Glutamatergic neuron (in vitro differentiated cells): Measurements from ENCODE around the gene FAM168A. TPM values are rescaled to one million over a fixed set of nuclear protein-coding genes. Genes with fewer than 3 reads are reported as not detected.

Experiments
- DNase-seq: peaks from one replicate; pipeline ENCODE4 v3.0.0; 2022
- H3K27ac Mint-ChIP-seq: one replicate; pipeline ENCODE4 v1.8.0; 2020; ENCODE audit warnings: mild to moderate bottlenecking, mixed read lengths, inconsistent platforms; ENCODE audit not compliant: unreplicated experiment
- H3K27me3 Mint-ChIP-seq: one replicate; pipeline ENCODE4 v1.8.0; 2020; ENCODE audit warnings: mild to moderate bottlenecking, moderate library complexity, mixed read lengths, inconsistent platforms; ENCODE audit not compliant: unreplicated experiment
- H3K36me3 Mint-ChIP-seq: one replicate; pipeline ENCODE4 v1.8.0; 2020; ENCODE audit warnings: mild to moderate bottlenecking, mixed read lengths, inconsistent platforms; ENCODE audit not compliant: unreplicated experiment
- H3K4me1 Mint-ChIP-seq: one replicate; pipeline ENCODE4 v1.8.0; 2020; ENCODE audit warnings: mild to moderate bottlenecking, low read depth, mixed read lengths, inconsistent platforms; ENCODE audit not compliant: unreplicated experiment
- H3K4me3 Mint-ChIP-seq: one replicate; pipeline ENCODE4 v1.8.0; 2020; ENCODE audit warnings: mild to moderate bottlenecking, mixed read lengths, inconsistent platforms; ENCODE audit not compliant: unreplicated experiment
- H3K9me3 Mint-ChIP-seq: one replicate; pipeline ENCODE4 v1.8.0; 2020; ENCODE audit warnings: mild to moderate bottlenecking, moderate library complexity, mixed read lengths, inconsistent platforms; ENCODE audit not compliant: unreplicated experiment
- CTCF ChIP-seq: fragments of 200-600 bp; sonication (generic); IDR thresholded peaks from one replicate; pipeline ENCODE4 v1.5.0; 2021; ENCODE audit not compliant: partially characterized antibody, unreplicated experiment
- total RNA-seq: library from RNA; stranded (reverse); fragmentation: NEBNext Ultra II Directional; extraction: Animal tissue kit (Norgen Biotek cat#: 25700); gene quantifications from one replicate; pipeline ENCODE4 v1.2.1, GENCODE V29; 2021; ENCODE audit not compliant: unreplicated experiment

Gene FAM168A
- total RNA-seq, 1 donor from 2014 or later, result 84.3 TPM

- peaks cover 3% of the 10 kb centered on the region for H3K4me1 Mint-ChIP-seq
- peak; percentile 60 for DNase-seq
- H3K4me3 Mint-ChIP-seq, result no peak overlapping the region
- no peaks in the 10 kb centered on the region for H3K36me3 Mint-ChIP-seq
- H3K27me3 Mint-ChIP-seq, result peaks cover 10% of the 10 kb centered on the region
- no peaks in the 10 kb centered on the region for H3K9me3 Mint-ChIP-seq
- peak; percentile 99 for TF ChIP-seq CTCF
- H3K27ac Mint-ChIP-seq, result no peak overlapping the region
Measured at GRCh38 chr11:73350908-73351636, 246.8 kb downstream of the FAM168A start.

Other genes starting within 250 kb of the FAM168A start
- gene RELT, start 221.7 kb downstream of the FAM168A start, total RNA-seq, result 9.2 TPM
- 4.8 TPM for gene PLEKHB1, start 48.5 kb upstream of the FAM168A start, total RNA-seq
- gene RAB6A, start 163.0 kb upstream of the FAM168A start, total RNA-seq, result 222 TPM
- 30.5 TPM for gene MRPL48, start 189.8 kb upstream of the FAM168A start, total RNA-seq